HEK293T (cell line): Measurements from ENCODE around the gene PLEK.
"Not testable (repeated sequence)": the region's sequence is repeated elsewhere in the genome, so short reads cannot be mapped to it uniquely, and the experiment has no call there.

Source experiments
- CTCF ChIA-PET: fragments of 350-600 bp; formaldehyde crosslinking; extraction: SDS; loops from one replicate; lab custom pipeline; 2021; ENCODE audit warnings: antibody characterized with exemption, inconsistent platforms; lab: Yijun Ruan, JAX
- POLR2A ChIA-PET: fragments of 350-600 bp; formaldehyde crosslinking; extraction: SDS; loops from one replicate; lab custom pipeline; 2020; ENCODE audit warnings: antibody characterized with exemption, inconsistent platforms; lab: Yijun Ruan, JAX
- DNase-seq: peaks from one replicate; pipeline ENCODE4 v3.0.0; 2012; ENCODE audit warnings: mixed read lengths; ENCODE audit errors: extremely low spot score
- ARNT ChIP-seq: fragments of 450-650 bp; IDR thresholded peaks from 2 replicates; pipeline ENCODE4 v1.6.1; 2017; ENCODE audit warnings: mild to moderate bottlenecking
- BHLHE40 ChIP-seq: fragments of 450-650 bp; IDR thresholded peaks from 2 replicates; pipeline ENCODE4 v1.6.1; 2016; ENCODE audit warnings: mild to moderate bottlenecking, moderate library complexity, borderline replicate concordance
- CTBP1 ChIP-seq: fragments of 450-650 bp; IDR thresholded peaks from 2 replicates; pipeline ENCODE4 v1.6.1; 2016; ENCODE audit warnings: borderline replicate concordance
- ELF4 ChIP-seq: fragments of 450-650 bp; IDR thresholded peaks from 2 replicates; pipeline ENCODE4 v1.6.1; 2017; ENCODE audit warnings: antibody characterized with exemption
- FOXA1 ChIP-seq: fragments of 450-650 bp; IDR thresholded peaks from 2 replicates; pipeline ENCODE4 v1.6.1; 2016; ENCODE audit warnings: mild to moderate bottlenecking
- FOXK2 ChIP-seq: fragments of 450-650 bp; IDR thresholded peaks from 2 replicates; pipeline ENCODE4 v1.6.1; 2016; ENCODE audit warnings: mild to moderate bottlenecking
- FOXM1 ChIP-seq: fragments of 450-650 bp; IDR thresholded peaks from 2 replicates; pipeline ENCODE4 v1.6.1; 2017; ENCODE audit warnings: mild to moderate bottlenecking, borderline replicate concordance
- HDGF ChIP-seq: fragments of 450-650 bp; IDR thresholded peaks from 2 replicates; pipeline ENCODE4 v1.6.1; 2017; ENCODE audit warnings: antibody characterized with exemption, borderline replicate concordance
- L3MBTL2 ChIP-seq: fragments of 450-650 bp; conservative IDR thresholded peaks from 2 replicates; pipeline ENCODE4 v1.6.1; 2016; ENCODE audit warnings: mild to moderate bottlenecking
- LEF1 ChIP-seq: fragments of 450-650 bp; IDR thresholded peaks from 2 replicates; pipeline ENCODE4 v1.6.1; 2017; ENCODE audit warnings: mild to moderate bottlenecking, borderline replicate concordance
- NFRKB ChIP-seq: fragments of 450-650 bp; IDR thresholded peaks from 2 replicates; pipeline ENCODE4 v1.6.1; 2016; ENCODE audit warnings: mild to moderate bottlenecking, moderate library complexity
- SP1 ChIP-seq: fragments of 450-650 bp; IDR thresholded peaks from 2 replicates; pipeline ENCODE4 v1.6.1; 2017
- SUZ12 ChIP-seq: fragments of 450-650 bp; IDR thresholded peaks from 2 replicates; pipeline ENCODE4 v1.6.1; 2016; ENCODE audit warnings: mild to moderate bottlenecking
- TARDBP ChIP-seq: fragments of 450-650 bp; IDR thresholded peaks from 2 replicates; pipeline ENCODE4 v1.6.1; 2016
- ZNF384 ChIP-seq: fragments of 450-650 bp; IDR thresholded peaks from 2 replicates; pipeline ENCODE4 v1.6.1; 2016
- TF ChIP-seq, protein P1 (sequence below): fragments of 450-650 bp; IDR thresholded peaks from 2 replicates; pipeline ENCODE4 v1.6.1; 2016

Gene PLEK

DNA sequence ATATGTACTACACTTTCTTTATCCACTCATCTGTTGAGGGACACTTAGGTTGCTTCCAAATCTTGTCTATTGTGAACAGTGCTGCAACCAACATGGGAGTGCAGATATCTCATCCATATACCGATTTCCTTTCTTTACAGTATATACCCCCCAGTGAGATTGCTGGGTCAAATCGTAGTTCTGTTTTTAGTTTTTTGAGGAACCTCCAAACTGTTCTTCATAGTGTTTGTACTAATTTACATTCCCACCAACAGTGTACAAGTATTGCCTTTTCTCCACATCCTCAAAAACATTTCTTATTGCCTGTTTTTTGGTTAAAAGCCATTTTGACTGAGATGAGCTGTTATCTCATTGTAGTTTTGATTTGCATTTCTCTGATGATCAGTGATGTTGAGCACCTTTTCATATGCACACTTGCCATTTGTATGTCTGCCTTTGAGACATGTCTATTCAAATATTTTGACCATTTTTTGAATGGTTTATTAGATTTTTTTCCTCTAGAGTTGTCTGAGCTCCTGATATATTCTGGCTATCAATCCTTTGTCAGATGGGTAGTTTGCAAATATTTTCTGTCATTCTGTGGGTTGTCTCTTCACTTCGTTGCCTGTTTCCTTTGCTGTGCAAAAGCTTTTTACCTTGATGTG lies 12.2 kb downstream of the PLEK start:
- CTCF ChIA-PET = no interaction called here
- no peak for DNase-seq
- POLR2A ChIA-PET = no interaction called here
- TF ChIP-seq, protein P1, sequence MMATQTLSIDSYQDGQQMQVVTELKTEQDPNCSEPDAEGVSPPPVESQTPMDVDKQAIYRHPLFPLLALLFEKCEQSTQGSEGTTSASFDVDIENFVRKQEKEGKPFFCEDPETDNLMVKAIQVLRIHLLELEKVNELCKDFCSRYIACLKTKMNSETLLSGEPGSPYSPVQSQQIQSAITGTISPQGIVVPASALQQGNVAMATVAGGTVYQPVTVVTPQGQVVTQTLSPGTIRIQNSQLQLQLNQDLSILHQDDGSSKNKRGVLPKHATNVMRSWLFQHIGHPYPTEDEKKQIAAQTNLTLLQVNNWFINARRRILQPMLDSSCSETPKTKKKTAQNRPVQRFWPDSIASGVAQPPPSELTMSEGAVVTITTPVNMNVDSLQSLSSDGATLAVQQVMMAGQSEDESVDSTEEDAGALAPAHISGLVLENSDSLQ = no peak

DNA sequence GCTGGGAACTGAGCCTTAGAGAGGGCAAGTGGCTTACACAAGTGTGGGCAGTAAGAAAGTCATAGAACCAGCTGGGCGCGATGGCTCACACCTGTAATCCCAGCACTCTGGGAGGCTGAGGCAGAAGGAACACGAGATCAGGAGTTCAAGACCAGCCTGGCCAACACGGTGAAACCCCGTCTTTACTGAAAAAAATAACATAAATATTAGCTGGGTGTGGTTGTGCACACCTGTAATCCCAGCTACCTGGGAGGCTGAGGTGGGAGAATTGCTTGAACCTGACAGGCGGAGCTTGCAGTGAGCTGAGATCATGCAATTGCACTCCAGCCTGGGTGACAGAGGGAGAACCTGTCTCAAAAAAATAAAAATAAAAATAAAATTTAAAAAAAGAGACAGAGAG lies 13.7 kb downstream of the PLEK start:
- DNase-seq, POLR2A ChIA-PET, CTCF ChIA-PET: not testable (repeated sequence)

DNA sequence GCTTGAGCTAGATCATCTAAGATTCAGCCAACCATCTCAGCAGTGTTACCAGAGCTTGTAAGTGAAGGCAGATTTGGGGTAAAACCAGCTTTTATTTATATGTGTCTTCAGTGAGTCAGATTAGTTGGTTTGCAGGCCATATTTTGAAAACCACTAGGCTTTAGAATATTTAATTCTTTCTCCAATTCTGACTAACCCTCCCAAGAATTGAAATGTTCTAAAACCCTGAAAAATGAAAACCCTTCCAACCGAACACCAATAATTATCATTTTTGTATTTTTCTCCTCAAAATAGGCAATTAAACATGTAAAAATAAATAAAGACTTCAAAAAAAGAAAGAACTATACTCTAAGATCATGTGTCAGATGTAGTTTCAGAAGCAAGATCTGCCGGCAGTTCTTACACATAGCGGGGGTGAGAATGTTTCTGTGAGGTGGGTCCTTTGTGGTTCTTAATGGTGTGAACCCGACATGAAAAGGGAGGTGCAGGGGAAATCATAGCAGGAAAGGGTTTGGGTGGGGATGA lies 14.2 kb downstream of the PLEK start:
- TF ChIP-seq L3MBTL2 (no peak), TARDBP (no peak), CTBP1 (no peak), NFRKB (no peak), ARNT (no peak), FOXK2 (no peak), ZNF384 (no peak), BHLHE40 (no peak), ELF4 (no peak), LEF1 (no peak), FOXM1 (no peak), FOXA1 (no peak), HDGF (no peak), SUZ12 (no peak), SP1 (no peak)
- TF ChIP-seq, protein P1 = no peak
- POLR2A ChIA-PET = no interaction called here
- CTCF ChIA-PET = no interaction called here
- DNase-seq = no peak

DNA sequence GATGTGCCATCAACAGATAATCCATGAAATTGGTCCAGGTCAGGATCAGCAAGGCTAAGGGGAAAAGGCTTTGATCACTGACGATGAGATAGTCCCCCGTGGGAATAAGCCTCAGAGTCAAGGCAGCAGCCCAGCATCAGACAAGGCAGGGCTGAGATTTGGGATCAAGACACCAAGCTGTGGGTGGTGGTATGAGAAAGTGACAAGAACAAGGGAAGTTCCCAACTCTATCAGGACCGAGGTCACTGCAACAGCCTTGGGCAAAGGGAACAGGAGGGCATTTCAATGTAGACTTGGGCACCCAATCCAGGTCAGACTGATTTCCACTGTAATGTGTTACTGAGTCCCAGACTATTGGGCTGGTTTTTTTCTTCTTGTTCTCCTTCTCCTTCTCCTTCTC lies 18.7 kb downstream of the PLEK start:
- TF ChIP-seq FOXK2 = no peak
- TF ChIP-seq ELF4 = no peak
- TF ChIP-seq, protein P1 = no peak
- CTCF ChIA-PET = no interaction called here
- POLR2A ChIA-PET = no interaction called here
- DNase-seq = no peak

DNA sequence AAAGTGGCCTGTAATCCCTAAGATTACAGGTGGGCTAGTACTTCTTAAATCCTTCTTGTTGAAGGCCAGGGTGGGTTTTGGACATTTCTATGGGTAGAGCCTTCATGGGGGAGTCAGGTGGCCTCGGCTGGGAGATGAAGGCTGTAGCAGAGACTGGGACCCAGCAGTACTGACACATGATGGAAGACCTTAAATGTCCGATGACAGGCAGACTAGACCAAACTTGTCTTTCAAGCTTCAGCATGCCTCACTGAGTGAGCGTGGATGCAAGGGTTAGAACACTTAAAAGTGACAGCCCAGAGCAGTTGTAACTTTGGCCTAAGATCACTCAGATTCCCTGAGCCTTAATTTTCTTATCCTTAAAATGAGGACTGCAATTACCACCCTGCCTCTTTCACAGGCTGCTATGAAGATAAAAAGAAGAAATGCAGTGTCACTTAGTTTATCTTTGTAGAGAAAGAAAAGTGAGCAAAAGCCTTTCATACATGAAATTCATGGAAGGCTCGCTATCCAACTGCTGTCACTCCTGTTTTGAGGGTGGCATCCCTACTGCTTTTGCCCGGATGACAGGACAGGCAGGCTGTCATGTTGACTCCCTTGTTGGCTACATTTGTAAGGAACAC lies 19.5 kb downstream of the PLEK start:
- TF ChIP-seq FOXM1 = no peak
- TF ChIP-seq ARNT = no peak
- no peak for TF ChIP-seq FOXK2
- no peak for TF ChIP-seq SUZ12
- TF ChIP-seq, protein P1 = no peak
- TF ChIP-seq NFRKB = no peak
- TF ChIP-seq SP1 = no peak
- TF ChIP-seq TARDBP = no peak
- no peak for TF ChIP-seq CTBP1
- no peak for TF ChIP-seq ZNF384
- no peak for TF ChIP-seq L3MBTL2
- TF ChIP-seq FOXA1 = no peak
- ChIA-PET CTCF (no interaction called here), POLR2A (no interaction called here)
- no peak for DNase-seq

DNA sequence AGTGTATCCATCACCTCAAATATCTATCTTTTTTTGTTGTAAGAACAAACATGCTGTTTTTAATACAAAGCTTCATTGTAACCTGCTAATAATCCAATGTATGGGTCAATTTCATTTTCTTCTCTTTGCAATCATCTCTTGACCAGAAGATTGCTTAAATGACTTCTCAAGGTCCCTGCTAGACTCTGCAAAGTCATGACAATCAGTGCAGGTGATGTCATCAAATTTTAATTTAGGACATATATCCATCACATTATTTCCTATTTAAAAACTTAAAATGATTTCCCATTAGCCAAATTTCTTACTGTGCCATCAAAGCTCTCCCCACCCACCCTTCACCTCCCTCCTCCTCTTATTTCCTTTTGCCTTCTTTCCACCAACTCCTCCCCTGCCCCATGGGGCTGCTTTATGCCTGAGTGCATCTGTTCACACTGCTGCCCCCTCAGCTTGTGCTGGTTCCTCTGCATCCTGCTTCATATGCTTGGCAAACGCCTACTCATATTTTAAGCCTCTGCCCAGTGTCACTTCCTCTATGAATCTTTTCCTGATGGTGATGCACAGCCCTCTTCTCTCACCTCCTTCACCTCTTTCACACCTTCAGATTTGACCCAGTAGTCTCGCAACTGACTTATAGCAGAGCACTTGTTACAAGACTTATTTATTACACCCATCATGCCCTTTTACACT lies 20.3 kb downstream of the PLEK start:
- TF ChIP-seq LEF1 (no peak), HDGF (no peak), NFRKB (no peak), SP1 (no peak), CTBP1 (no peak), BHLHE40 (no peak), ELF4 (no peak), ZNF384 (no peak), FOXM1 (no peak), ARNT (no peak), FOXA1 (no peak), L3MBTL2 (no peak)
- TF ChIP-seq, protein P1 = no peak
- CTCF ChIA-PET = no interaction called here
- DNase-seq = no peak
- POLR2A ChIA-PET = no interaction called here
